Stimulated activated CD4-positive, alpha-beta T cell treated with anti-CD3 and anti-CD28 coated beads, Interleukin-4, amount 100 ng/mL, for 4 hours (primary cell): ENCODE measurements around the gene TTC34.
"Not testable (repeated sequence)": the region's sequence is repeated elsewhere in the genome, so short reads cannot be mapped to it uniquely, and the experiment has no call there.

Experiments used
- DNase-seq, 2 experiments: peaks; one replicate each; pipeline ENCODE4 v3.0.0-alpha.2; 2020

The TTC34 gene

GRCh38 chr1:2811533-2811918, 10.0 kb upstream of the TTC34 start:
- DNase-seq = no peak

GRCh38 chr1:2810899-2811532, 9.5 kb upstream of the TTC34 start:
- no peak for DNase-seq

DNA sequence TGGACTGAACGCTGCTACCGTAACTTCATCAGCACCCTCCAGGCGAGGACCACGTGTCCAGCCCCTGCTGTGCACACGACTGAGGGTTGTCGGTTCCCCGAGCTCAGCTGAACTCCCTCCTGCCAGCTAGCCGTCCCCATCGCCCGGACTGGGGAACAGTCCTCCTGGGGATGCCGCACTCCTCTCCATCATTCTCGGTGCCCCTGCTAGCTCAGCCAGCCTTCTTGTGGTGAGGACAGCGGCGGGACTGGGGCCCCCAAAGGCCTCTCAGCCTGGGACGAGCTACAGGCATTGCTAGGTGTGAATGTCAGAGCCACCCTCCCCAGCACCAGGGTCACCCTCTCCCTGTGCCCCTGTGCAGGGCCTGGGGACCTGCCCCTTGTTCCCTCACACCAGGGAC, 8.8 kb upstream of the TTC34 start:
- no peak for DNase-seq

DNA sequence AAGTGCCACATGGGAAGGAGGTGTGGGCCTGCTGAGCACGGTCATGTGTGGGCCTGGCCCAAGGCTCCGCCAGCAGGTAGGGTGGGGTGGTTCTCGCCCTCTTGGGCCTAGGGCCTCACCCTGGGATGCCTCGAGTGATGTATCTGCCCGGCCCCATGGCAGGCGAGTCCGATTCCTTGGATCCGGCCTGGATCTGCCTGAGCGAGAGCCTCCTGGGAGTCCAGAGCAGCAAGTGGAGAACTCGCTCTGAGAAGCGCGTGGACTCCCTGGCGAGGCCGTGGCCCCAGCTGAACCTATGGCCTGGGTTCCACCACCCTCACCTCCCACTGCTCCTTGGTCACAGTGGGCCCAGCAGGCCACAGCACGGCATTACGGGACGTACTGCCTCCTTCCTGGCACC, 8.2 kb upstream of the TTC34 start:
- DNase-seq = no peak

- no peak for DNase-seq
Measured at GRCh38 chr1:2808831-2809605, 7.5 kb upstream of the TTC34 start.

- DNase-seq = no peak
Measured at GRCh38 chr1:2808386-2808705, 6.9 kb upstream of the TTC34 start.

DNA sequence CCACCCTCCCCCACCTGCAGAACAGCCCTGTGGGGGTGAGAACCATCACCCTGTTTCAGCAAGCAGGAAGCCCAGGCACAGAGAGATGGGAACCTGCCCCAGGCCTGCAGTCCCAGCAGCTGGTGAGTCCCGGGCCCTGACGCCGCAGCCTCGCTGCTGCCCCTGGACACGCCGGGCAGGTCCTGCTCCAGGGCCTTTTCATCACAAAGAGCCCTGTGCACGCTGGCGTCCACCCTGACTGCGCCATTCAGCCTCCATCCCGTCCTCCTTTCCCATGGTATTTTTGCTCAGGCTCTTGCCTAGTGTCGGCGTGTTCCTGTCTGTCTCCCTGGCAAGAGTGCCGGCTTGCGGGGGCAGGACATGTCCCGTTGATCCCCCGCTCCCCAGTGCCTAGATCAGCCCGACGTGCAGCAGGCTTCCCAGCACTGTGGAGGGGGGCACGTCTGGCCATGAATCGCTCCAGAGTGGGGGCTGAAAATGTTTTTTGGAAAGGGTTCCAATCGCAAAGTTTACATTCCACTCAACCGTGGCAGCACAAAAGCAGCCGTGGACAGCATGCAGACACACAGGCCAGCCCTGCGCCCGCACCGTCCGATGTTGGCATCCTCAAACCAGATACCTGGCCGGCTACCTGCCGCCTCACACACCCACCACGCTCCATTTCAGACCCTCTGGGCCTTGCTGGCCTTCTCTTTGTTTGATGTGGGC, 6.3 kb upstream of the TTC34 start:
- no peak for DNase-seq

DNA sequence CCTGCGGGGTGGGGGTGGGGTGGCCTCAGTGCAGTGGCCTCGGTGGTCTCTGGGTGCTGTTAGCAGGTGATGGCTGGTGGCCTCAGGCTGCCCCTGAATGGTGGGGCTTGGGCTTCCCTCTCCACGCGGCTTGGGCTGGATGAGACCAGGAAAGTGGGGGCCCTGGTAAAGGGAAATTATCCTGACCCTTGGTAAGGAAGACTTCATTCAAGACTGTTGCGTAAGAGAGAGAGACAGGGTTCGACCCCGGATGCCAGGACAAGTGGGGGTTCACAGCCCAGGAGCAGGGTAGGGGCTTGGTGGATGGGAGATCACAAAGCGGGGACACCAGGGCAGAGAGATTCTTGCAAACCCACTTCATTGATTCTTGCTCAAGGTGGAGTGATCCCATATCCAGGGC, 5.5 kb upstream of the TTC34 start:
- no peak for DNase-seq

- no peak for DNase-seq
Measured at GRCh38 chr1:2806591-2806990, 5.1 kb upstream of the TTC34 start.

GRCh38 chr1:2805801-2806430, 4.4 kb upstream of the TTC34 start:
- no peak for DNase-seq

DNA sequence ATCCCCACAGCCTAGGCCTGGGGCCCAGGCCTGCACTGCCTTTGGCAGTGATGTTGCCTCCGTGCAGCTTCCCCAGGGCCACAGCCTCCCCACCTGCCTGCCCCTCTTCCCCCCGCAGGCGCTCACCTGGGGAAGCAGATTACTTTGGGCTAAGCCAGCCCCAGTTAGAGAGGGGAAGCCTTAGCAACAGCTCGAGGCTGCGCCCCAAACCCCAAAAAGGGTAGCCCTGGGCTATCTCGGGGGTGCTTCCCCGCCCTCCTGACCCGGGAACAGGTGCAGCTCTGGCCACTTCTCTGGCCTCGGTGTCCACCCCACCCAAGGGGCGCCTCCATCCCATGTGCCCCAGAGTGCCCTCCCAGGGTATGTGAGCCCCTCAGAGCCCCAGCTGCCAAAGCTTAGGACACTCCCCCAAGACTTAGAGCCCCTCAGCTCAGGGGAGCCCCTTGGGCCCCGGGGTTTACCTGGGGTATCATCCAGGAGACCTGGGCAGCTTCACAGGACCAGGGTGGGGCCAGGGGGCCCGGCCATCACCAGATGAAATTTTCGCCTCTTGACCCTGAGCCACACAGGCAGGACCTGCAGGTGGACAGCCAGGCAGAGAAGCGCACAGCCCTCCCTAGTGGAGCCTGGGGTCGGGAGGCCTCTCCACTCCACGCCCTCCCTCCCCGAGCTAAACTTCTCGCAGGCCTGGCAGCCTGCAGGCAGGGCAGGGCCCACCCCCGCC, 3.3 kb upstream of the TTC34 start:
- no peak for DNase-seq

DNA sequence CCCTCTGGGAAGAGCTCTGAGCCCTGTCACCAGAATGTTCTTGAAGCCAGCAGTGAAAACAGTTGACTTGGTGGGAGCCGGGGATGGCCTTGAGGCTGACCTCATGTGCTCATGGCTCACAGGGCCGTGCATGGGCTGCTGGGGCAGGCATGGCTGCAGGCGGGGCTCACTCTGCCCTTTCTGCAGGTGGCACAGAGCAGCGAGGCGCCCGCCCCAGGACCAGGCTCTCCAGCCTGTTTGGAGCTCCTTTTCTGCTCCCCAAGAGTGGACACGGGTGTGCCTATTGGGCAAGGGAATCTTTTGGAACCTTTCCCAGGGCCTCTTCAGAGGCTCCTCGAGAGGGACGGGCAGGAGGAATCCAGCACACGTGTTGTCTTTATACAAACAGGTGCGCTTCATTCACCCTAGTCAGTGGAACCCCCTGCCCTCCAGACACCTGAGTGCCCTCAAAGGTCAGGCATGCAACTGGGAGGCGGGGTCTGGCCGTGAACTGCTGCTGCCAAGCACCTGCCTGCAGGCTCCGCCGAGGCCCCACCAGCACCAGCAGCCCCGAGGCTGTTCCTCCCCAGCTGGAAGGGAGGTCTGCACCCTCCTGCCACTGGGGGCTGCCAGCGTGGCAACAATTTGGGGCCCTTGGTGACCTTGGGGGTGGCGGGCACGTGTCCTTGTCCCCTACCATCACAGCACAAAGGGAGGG, 2.6 kb upstream of the TTC34 start:
- DNase-seq = no peak

GRCh38 chr1:2803086-2803930, 1.8 kb upstream of the TTC34 start:
- DNase-seq = no peak

GRCh38 chr1:2802421-2802961, 998 bp upstream of the TTC34 start:
- no peak for DNase-seq

GRCh38 chr1:2801046-2801445, 447 bp downstream of the TTC34 start:
- DNase-seq = no peak

- DNase-seq = no peak
Measured at GRCh38 chr1:2800664-2801045, 838 bp downstream of the TTC34 start.

- DNase-seq = no peak
Measured at GRCh38 chr1:2799811-2800663, 1.5 kb downstream of the TTC34 start.

DNA sequence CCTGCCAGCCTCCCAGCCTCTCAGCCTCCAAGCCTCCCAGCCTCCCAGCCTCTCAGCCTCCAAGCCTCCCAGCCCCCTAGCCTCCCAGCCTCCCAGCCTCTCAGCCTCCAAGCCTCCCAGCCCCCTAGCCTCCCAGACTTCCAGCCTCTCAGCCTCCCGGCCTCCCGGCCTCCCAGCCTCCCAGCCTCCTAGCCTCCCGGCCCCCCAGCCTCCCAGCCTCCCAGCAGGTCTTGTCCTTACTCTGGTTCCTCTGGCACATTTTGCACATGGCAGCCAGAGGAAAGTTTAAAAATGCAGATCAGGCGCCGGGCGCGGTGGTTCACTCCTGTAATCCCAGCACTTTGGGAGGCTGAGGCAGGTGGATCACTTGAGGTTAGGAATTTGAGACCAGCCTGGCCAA, 2.5 kb downstream of the TTC34 start:
- not testable (repeated sequence) for DNase-seq

- no peak for DNase-seq
Measured at GRCh38 chr1:2797741-2798016, 3.8 kb downstream of the TTC34 start.

GRCh38 chr1:2796890-2797740, 4.4 kb downstream of the TTC34 start:
- DNase-seq = no peak
